Activated T-helper 1 cell treated with Interleukin-2 at 50 U/mL for 16 hours (primary cell): ENCODE measurements around the gene TEKTIP1.
"Not testable (repeated sequence)": the region's sequence is repeated elsewhere in the genome, so short reads cannot be mapped to it uniquely, and the experiment has no call there.

ENCODE experiments used
- DNase-seq: peaks from one replicate; pipeline ENCODE4 v3.0.0-alpha.2; 2020; ENCODE audit warnings: low read depth

The TEKTIP1 gene

DNA sequence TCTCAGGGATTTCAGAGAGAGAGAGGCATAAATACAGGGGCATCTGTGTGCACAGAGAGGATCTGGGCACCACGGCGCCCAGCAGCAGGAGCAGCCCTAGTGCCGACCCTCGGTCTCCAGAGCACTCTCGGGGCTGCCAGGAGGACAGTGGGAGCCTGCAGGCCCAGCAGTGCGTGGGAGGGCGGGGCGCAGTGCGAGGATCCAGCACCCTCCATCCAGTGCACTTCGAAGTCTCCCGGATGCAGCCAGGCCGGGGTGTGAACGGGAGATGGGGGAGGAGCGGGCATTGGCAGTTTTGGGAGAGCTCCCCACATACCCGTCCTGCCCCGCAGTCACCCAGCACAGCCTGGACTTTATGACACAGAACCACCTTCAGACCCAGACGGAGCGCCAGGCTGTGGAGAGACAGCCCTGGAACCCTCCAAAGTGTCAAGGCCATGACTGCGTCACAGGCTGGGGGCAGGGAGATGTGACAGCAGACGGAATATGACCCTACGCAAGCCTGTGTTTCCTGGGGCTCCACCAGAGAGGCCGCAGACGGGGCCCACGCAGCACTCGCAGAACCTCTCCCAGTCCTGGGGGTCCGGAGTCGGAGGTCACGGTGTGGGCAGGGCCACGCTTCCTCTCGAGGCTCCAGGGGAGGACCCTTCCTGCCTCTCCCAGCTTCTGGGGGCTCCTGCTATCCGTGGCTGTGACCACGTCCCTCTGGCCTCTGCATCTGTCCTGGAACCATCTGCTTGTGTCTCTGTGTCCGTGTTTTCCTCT is 14.7 kb upstream of the TEKTIP1 start:
- DNase-seq = no peak

DNA sequence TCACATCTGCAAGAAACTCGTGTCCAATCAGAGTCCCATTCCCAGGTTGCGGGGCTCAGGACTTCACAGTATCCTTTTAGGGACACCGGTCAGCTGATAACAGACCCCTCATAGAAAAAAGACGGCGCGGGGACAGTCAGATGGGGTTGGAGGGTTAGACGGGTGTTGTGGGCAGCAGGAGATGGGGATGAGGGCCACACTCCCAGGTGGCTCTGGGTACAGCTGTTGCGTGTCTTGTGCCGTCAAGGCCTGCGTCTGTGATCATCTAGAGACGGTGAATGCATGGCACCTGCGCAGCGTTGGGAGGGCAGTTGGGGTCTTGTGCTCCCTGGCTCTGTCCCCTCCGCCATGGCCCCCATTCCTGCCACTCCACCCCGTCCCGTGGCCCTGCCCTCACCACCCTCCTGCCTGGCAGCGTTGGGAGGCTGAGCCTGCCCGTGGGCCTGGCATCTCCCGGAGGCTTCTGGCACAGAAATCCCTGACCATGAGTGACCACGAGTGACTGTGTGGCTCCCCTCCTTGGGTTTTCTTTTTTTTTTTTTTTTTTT is 14.0 kb upstream of the TEKTIP1 start:
- DNase-seq = no peak

DNA sequence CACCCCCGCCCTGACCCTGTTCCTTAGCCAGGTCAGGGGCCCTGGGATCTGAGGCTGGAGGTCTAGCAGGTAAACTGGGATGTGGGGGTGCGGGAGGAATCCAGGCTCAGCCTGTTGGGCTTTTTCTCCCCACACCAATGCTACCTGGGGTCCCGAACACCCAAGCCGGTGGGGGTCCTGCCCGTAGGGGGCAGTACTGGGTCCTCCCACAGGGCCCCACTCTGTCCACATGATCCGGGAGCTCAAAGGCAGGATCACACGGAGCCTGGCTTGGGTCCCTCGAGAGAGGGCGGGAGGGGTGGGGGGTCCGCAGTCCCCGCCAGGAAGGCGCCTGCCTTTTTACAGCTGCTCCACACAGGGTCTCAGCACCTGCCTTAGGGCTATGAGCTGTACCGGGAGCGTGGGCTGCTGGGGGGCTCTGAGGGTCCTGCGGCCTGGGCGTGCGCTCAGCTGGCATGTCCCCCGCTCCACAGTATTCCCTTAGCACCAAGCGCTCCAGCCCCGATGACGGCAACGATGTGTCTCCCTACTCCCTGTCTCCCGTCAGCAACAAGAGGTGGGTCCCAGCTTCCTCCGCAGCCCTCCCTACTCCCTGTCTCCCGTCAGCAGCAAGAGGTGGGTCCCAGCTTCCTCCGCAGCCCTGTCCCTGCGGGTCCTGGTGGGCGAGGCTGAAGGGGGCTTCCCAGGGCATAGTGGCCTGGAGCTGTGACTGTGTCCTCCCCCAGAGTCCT is 12.3 kb upstream of the TEKTIP1 start:
- DNase-seq = no peak

DNA sequence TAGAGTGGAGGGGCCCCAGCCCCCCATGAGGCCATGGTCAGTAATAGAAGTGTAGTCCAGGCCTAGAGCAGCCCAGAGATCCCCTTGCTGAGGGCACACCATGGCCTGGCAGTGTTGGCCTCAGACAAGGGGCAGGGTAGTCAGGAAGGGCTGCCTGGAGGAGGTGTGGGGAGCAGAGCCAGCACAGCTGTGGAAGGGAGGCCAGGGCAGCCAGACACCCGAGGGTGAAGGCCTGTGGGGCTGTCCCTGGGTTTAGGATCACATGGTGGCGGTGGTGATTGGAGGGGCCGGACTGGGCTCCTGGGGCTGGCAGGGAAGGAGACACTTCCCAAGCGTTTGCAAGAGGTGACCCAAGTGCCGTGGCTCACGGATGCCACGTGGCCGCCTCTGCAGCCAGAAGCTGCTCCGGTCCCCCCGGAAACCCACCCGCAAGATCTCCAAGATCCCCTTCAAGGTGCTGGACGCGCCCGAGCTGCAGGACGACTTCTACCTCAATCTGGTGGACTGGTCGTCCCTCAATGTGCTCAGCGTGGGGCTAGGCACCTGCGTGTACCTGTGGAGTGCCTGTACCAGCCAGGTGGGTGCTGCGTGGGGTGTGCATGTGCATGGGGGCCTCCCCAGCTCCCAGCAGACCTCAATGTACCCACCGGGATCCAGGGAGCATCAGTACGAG is 11.6 kb upstream of the TEKTIP1 start:
- DNase-seq = no peak

DNA sequence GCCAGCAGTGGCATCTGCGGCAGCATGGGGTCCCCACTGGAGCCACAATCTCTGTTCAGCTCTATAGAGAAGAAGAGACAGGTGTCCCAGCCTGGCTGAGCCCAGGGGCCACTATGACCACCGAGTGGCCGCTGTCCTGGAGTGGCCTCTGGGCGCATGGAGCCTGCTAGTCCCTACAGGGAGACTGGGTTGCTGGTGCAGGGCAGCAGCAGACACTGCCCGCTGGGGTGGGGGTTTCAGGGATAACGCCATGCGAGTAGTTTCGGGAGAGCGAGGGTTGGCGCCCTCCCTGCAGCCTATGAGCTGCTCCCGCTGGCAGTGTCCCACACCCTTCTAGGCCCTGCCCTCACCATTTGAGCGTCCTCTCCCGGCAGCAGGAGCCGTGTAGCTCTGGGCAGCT is 10.9 kb upstream of the TEKTIP1 start:
- DNase-seq = no peak

DNA sequence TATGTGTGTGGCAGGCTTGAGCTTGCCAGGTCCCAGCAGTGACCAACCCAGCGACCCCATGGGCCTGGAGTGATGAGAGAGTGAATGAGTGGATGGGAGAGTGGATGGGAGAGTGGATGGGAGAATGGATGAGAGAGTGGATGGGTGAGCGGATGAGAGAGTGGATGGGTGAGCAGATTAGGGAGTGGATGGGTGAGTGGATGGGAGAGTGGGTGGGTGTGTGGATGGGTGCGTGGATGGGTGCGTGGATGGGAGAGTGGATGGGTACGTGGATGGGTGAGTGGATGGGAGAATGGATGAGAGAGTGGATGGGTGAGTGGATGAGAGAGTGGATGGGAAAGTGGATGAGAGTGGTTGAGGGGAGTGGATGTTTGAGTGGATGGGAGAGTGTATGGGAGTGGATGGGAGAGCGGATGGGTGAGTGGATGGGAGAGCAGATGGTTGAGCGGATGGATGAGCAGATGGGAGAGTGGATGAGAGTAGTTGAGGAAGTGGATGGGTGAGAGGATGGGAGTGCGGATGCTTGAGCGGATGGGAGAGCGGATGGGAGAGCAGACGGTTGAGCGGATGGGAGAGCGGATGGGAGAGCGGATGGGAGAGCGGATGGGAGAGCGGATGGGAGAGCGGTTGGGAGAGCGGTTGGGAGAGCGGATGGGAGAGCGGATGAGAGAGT is 10.3 kb upstream of the TEKTIP1 start:
- no peak for DNase-seq

DNA sequence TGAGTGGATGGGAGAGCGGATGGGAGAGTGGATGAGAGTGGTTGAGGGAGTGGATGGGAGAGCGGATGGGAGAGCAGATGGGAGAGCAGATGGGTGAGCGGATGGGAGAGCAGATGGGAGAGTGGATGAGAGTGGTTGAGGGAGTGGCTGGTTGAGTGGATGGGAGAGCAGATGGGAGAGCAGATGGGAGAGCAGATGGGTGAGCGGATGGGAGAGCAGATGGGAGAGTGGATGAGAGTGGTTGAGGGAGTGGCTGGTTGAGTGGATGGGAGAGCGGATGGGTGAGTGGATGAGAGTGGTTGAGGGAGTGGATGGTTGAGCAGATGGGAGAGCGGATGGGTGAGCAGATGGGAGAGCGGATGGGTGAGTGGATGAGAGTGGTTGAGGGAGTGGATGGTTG is 9.7 kb upstream of the TEKTIP1 start:
- DNase-seq = not testable (repeated sequence)

DNA sequence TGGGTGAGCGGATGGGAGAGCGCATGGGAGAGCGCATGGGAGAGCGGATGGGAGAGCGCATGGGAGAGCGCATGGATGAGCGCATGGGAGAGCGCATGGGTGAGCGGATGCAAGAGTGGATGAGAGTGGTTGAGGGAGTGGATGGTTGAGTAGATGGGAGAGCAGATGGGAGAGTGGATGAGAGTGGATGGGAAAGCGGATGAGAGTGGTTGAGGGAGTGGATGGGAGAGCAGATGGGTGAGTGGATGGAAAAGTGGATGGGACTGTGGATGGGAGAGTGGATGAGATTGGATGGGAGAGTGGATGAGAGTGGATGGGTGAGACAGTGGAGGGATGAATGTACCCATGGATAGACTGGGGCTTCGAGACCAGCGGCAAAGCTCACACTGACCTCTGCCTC is 8.6 kb upstream of the TEKTIP1 start:
- no peak for DNase-seq

DNA sequence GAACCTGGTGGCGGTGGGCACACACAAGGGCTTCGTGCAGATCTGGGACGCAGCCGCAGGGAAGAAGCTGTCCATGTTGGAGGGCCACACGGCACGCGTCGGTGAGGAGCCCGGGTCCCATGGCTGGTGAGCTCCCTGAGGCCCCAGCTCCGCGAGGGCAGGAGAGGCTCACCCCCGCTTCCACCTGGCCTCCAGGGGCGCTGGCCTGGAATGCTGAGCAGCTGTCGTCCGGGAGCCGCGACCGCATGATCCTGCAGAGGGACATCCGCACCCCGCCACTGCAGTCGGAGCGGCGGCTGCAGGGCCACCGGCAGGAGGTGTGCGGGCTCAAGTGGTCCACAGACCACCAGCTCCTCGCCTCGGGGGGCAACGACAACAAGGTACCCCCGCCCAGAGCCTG is 7.3 kb upstream of the TEKTIP1 start:
- DNase-seq = no peak

DNA sequence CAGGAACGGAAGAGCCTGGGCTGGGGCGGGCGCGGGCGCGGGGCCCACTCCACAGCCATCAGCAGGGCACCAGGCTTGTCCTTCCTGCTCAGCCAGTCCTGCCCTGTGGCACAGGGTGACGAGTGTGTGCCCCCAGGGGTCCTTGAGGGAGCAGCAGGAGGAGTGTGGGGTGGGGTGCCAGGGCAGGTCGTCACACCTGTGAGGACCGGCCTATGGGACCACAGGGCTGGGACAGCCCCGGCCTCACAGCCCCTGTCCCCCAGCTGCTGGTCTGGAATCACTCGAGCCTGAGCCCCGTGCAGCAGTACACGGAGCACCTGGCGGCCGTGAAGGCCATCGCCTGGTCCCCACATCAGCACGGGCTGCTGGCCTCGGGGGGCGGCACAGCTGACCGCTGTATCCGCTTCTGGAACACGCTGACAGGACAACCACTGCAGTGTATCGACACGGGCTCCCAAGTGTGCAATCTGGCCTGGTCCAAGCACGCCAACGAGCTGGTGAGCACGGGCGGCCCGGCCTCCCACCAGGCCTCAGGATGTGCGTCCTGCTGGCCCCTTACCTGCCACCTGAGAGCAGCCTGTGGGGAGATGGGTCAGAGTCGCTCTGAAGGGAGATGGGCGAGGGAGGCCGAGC is 6.7 kb upstream of the TEKTIP1 start:
- DNase-seq = no peak

DNA sequence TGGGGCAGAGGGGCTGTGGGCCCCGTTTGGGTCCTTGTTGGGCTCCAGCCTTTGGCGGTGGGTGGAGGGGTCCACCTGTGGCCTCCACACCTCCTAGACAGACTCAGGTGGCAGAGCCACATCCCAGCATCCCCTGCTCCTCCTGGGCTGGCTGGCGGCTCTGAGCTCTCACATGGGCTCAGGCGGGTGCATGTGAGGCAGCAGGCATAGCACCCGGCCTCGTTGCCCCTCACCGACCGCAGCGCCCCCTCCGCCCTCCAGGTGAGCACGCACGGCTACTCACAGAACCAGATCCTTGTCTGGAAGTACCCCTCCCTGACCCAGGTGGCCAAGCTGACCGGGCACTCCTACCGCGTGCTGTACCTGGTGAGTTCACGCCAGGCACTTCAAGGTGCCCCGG is 5.9 kb upstream of the TEKTIP1 start:
- no peak for DNase-seq

DNA sequence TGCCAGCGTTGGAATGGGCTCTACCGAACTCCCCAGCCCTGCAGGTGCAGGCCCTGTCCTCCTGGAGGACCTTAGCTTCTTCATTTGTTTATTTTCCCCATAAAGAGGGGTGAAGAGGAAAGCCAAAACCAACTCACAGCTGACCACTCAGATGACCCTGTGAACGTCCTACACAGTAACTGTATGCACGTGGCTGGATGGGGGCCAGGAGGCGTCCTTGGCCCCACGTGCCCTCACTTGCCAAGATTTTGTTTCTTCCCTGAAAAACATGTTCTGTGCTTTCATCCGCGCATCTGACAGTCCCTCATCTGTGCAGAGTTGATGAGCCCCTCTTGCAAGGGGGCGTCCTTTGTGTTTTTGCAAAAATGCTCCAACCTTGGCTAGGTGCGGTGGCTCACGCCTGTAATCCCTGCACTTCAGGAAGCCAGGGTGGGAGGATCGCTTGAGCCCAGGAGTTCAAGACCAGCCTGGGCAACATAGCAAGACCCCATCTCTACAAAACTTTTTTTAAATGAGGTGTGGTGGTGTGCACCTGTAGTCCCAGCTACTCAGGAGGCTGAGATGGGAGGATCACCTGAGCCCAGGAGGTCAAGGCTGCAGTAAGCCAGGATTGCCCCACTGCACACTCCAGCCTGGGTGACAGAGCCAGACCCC is 5.3 kb upstream of the TEKTIP1 start:
- no peak for DNase-seq

DNA sequence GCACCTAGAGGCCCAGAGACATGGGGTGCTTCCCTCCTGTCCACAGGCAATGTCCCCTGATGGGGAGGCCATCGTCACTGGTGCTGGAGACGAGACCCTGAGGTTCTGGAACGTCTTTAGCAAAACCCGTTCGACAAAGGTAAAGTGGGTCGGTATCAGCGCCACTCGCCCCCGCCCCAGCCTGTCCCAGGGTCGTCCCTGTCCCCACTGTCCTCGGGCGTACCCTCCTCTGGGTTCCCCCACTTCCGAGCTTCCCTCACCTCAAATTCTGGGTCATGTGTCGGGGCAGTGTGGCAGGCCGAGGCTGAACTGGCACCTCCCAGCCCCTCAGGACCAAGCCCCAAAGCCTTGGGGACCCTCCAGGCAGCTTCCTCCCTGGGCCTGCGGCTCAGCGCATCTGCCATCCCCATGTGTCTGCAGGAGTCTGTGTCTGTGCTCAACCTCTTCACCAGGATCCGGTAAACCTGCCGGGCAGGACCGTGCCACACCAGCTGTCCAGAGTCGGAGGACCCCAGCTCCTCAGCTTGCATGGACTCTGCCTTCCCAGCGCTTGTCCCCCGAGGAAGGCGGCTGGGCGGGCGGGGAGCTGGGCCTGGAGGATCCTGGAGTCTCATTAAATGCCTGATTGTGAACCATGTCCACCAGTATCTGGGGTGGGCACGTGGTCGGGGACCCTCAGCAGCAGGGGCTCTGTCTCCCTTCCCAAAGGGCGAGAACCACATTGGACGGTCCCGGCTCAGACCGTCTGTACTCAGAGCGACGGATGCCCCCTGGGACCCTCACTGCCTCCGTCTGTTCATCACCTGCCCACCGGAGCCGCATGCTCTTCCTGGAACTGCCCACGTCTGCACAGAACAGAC is 4.4 kb upstream of the TEKTIP1 start:
- no peak for DNase-seq

DNA sequence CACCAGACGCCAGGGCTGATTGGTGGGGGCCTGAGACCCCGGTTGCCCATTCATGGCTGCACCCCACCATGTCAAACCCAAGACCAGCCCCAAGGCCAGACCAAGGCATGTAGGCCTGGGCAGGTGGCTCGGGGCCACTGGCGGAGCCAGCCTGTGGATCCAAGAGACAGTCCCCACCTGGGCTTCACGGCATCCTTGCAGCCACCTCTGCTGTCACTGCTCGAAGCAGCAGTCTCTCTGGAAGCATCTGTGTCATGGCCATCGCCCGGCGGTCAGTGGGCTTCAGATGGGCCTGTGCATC is 3.8 kb upstream of the TEKTIP1 start:
- no peak for DNase-seq

DNA sequence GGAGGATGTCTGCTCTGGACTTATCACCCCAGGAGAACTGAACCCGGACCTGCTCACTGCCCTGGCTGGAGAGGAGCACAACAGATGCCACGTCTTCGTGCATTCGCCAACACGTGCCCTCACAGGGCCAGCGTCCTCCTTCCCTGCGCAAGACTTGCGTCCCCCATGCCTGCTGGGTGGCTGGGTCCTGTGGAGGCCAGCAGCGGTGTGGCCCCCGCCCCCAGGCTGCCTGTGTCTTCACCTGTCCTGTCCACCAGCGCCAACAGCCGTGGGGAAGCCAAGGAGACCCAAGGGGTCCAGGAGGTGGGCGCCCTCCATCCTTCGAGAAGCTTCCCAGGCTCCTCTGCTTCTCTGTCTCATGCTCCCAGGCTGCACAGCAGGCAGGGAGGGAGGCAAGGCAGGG is 3.4 kb upstream of the TEKTIP1 start:
- no peak for DNase-seq

DNA sequence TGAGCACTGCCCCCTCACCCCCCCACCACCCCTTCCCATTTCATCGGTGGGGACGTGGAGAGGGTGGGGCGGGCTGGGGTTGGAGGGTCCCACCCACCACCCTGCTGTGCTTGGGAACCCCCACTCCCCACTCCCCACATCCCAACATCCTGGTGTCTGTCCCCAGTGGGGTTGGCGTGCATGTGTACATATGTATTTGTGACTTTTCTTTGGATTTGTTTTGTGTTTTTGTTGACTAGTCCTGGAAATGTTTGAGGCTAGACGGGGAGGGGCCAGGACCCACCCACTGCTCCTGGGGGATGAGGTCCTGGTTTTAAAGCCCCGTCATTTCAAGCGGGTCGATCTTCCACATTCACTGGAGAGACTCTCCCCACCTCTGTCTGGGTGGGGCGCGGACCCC is 3.0 kb upstream of the TEKTIP1 start:
- DNase-seq = no peak

DNA sequence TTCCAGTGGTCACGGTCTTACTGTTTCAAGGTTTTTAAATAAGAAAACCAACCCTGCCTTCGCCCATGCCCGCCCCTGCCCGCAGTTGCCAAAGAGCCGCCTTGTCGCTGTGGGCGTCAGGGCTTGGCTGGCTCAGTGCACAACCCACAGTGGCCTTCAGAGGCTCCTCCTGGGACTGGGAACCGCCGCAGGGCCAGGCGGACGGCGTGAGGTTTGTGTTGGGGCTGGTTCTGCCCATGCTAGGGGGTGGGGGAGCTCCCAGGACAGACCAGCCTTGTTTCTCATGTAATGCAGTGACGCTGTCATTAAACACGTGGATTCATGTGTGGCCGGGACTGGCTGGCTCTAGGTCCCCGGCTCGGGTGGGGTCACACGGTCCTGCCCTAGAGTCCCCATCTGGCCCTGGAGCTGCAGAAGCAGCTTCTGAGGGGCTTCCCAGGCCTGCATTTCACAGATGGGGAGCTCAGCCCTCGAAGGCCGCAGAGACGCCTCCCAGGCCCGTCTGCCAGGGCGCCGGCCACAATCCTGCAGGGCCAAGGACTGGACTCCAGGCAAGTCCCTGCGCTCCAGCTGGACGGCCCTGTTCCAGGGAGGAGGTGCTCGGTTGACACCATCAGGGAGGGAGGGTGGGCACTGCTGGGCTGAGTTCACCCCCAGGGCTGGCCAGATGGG is 2.4 kb upstream of the TEKTIP1 start:
- DNase-seq = no peak

DNA sequence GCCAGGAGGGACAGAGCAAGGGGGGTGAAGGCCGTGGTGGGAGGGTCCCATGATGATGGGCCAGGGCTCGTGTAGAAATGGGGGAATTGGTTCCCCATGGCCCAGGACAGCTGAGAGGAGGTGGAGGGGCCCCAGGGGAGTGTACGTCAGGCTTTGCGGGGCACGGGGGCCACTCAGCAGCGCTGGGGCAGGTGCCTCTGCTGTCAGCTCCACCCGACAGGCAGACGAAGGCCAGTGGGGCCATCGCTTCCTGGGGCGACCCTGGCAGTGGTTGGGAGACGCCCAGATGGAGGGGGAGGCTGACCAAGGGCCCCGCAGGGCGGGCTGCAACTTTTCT is 1.9 kb upstream of the TEKTIP1 start:
- no peak for DNase-seq

DNA sequence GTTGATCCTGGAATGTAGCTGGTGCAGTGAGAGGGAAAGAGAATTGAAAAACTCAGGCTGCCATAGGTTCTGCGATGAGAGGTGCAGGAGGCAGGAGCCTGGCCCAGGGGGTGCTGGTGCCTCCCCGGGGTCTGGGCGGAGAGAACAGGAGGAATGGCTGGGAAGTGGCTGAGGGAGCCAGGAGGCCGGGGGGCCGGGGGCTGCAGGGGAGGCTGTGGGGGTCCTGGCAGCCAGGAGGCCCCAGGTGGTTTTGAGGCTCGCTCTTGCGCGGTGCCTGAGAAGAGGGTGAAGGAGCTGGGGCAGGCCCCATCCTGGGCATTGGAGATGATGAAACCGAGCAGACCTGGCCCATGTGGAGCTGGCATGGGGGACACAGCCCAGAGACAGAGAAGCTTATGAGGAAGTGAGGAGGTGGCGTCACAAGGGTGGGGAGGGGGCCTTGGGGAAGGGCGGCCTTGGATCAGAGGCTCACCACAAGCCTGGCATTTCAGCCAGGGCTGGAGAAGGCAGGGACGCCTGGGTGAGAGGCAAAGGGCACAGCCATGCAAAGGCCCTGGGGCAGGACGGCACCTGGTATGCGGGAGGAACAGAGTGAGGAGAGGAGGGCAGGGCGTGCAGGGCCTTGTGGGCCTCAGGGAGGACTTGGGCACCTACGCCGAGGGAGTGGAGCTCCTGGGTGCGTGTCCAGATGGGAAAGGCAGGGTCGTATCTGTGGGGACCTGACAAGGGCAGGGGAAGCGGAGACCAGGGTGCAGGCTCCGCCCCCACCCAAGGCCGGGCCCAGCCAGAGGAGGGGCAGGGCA is 1.3 kb upstream of the TEKTIP1 start:
- DNase-seq = no peak
